HEK293T (cell line): Measurements from ENCODE around the gene ACSF2.

Source experiments
- CTCF ChIA-PET: fragments of 350-600 bp; formaldehyde crosslinking; extraction: SDS; loops from one replicate; lab custom pipeline; 2021; ENCODE audit warnings: antibody characterized with exemption, inconsistent platforms; lab: Yijun Ruan, JAX
- POLR2A ChIA-PET: fragments of 350-600 bp; formaldehyde crosslinking; extraction: SDS; loops from one replicate; lab custom pipeline; 2020; ENCODE audit warnings: antibody characterized with exemption, inconsistent platforms; lab: Yijun Ruan, JAX
- DNase-seq: peaks from one replicate; pipeline ENCODE4 v3.0.0; 2012; ENCODE audit warnings: mixed read lengths; ENCODE audit errors: extremely low spot score
- ARNT ChIP-seq: fragments of 450-650 bp; IDR thresholded peaks from 2 replicates; pipeline ENCODE4 v1.6.1; 2017; ENCODE audit warnings: mild to moderate bottlenecking
- BHLHE40 ChIP-seq: fragments of 450-650 bp; IDR thresholded peaks from 2 replicates; pipeline ENCODE4 v1.6.1; 2016; ENCODE audit warnings: mild to moderate bottlenecking, moderate library complexity, borderline replicate concordance
- CTBP1 ChIP-seq: fragments of 450-650 bp; IDR thresholded peaks from 2 replicates; pipeline ENCODE4 v1.6.1; 2016; ENCODE audit warnings: borderline replicate concordance
- ELF4 ChIP-seq: fragments of 450-650 bp; IDR thresholded peaks from 2 replicates; pipeline ENCODE4 v1.6.1; 2017; ENCODE audit warnings: antibody characterized with exemption
- FOXA1 ChIP-seq: fragments of 450-650 bp; IDR thresholded peaks from 2 replicates; pipeline ENCODE4 v1.6.1; 2016; ENCODE audit warnings: mild to moderate bottlenecking
- FOXK2 ChIP-seq: fragments of 450-650 bp; IDR thresholded peaks from 2 replicates; pipeline ENCODE4 v1.6.1; 2016; ENCODE audit warnings: mild to moderate bottlenecking
- FOXM1 ChIP-seq: fragments of 450-650 bp; IDR thresholded peaks from 2 replicates; pipeline ENCODE4 v1.6.1; 2017; ENCODE audit warnings: mild to moderate bottlenecking, borderline replicate concordance
- HDGF ChIP-seq: fragments of 450-650 bp; IDR thresholded peaks from 2 replicates; pipeline ENCODE4 v1.6.1; 2017; ENCODE audit warnings: antibody characterized with exemption, borderline replicate concordance
- L3MBTL2 ChIP-seq: fragments of 450-650 bp; conservative IDR thresholded peaks from 2 replicates; pipeline ENCODE4 v1.6.1; 2016; ENCODE audit warnings: mild to moderate bottlenecking
- LEF1 ChIP-seq: fragments of 450-650 bp; IDR thresholded peaks from 2 replicates; pipeline ENCODE4 v1.6.1; 2017; ENCODE audit warnings: mild to moderate bottlenecking, borderline replicate concordance
- NFRKB ChIP-seq: fragments of 450-650 bp; IDR thresholded peaks from 2 replicates; pipeline ENCODE4 v1.6.1; 2016; ENCODE audit warnings: mild to moderate bottlenecking, moderate library complexity
- SP1 ChIP-seq: fragments of 450-650 bp; IDR thresholded peaks from 2 replicates; pipeline ENCODE4 v1.6.1; 2017
- SUZ12 ChIP-seq: fragments of 450-650 bp; IDR thresholded peaks from 2 replicates; pipeline ENCODE4 v1.6.1; 2016; ENCODE audit warnings: mild to moderate bottlenecking
- TARDBP ChIP-seq: fragments of 450-650 bp; IDR thresholded peaks from 2 replicates; pipeline ENCODE4 v1.6.1; 2016
- ZNF384 ChIP-seq: fragments of 450-650 bp; IDR thresholded peaks from 2 replicates; pipeline ENCODE4 v1.6.1; 2016
- TF ChIP-seq, protein P1 (sequence below): fragments of 450-650 bp; IDR thresholded peaks from 2 replicates; pipeline ENCODE4 v1.6.1; 2016

Gene ACSF2

DNA sequence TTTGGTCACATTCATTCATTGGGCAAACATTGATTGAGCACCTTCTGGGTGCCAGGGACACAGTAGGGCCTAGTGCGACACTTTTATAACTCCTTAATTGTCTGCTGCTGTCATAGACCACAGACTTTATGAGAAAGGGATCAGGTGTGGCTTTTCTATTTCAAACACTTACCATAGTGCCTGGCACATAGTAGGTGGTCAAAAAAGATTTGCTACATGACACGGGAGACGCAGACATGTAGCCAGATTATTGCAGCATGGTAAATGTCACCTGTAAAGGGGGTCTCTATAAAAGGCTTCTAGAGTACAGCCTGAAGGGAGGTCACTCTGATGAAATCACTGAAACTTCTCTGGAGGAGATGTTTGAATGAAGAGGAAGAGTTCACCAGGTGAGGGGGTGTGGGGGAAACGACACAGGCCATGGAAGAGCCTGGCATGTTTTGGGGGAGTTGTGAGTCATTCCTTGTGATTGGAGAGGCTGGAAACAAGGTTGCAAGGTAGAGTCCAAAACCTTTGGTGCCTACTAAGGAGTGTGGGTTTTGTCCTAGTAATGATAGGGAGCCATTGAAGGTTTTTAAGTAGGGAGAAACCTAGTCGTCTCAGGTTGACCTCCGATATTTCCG, 54.2 kb downstream of the ACSF2 start:
- ChIA-PET POLR2A (interaction anchor here (0.7 to 2.4 kb wide), 11 partner anchors 8 to 227 kb away, joined by 3 to 23 read pairs (median 5); partner anchors contain the start of gene LRRC59), CTCF (interaction anchor here (0.8 to 2.1 kb wide), 5 partner anchors 13 to 118 kb away, joined by 3 to 13 read pairs (median 7); no protein-coding TSS in a partner anchor)
- DNase-seq, result no peak
- no peak for TF ChIP-seq TARDBP
- TF ChIP-seq CTBP1, result no peak
- no peak for TF ChIP-seq SUZ12
- TF ChIP-seq, protein P1, sequence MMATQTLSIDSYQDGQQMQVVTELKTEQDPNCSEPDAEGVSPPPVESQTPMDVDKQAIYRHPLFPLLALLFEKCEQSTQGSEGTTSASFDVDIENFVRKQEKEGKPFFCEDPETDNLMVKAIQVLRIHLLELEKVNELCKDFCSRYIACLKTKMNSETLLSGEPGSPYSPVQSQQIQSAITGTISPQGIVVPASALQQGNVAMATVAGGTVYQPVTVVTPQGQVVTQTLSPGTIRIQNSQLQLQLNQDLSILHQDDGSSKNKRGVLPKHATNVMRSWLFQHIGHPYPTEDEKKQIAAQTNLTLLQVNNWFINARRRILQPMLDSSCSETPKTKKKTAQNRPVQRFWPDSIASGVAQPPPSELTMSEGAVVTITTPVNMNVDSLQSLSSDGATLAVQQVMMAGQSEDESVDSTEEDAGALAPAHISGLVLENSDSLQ, result no peak

DNA sequence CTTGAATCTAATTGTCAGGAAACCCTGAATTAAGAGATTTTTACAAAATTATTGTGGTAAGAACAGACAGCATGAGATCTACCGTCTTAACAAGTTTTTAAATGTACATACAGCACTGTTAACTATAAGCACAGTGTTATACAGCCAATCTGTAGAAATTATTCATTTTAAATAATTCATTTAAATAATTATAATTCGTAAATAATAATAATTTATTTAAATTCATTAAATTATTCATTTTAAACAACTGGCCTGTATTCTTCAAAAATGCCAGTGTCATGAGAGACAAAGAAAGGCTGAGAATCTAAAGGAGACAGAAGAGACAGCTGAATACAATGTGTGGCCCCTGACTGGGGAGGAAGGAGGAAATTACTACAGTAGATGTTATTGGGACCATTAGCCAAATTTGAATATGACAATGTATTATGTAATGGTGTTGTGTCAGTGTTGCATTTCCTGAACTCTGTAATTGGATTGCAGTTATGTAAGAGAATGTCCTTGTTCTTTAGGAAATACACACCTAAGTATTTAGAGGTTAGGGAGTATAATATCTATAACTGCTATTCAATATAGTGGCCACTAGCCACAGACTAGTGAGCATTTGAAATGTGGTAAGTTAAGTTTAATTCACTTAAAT, 55.0 kb downstream of the ACSF2 start:
- ChIA-PET POLR2A (no interaction called here), CTCF (interaction anchor here (0.6 kb wide), 1 partner anchor 48 kb away, joined by 6 read pairs; no protein-coding TSS in a partner anchor)
- TF ChIP-seq SUZ12, result no peak
- TF ChIP-seq, protein P1, result no peak
- TF ChIP-seq L3MBTL2, result no peak
- no peak for TF ChIP-seq FOXA1
- TF ChIP-seq ELF4, result no peak
- TF ChIP-seq NFRKB, result no peak
- TF ChIP-seq HDGF, result no peak
- no peak for TF ChIP-seq ZNF384
- no peak for TF ChIP-seq FOXK2
- TF ChIP-seq CTBP1, result no peak
- TF ChIP-seq BHLHE40, result no peak
- no peak for TF ChIP-seq TARDBP
- TF ChIP-seq SP1, result no peak
- TF ChIP-seq LEF1, result no peak
- no peak for TF ChIP-seq ARNT
- no peak for TF ChIP-seq FOXM1
- no peak for DNase-seq

DNA sequence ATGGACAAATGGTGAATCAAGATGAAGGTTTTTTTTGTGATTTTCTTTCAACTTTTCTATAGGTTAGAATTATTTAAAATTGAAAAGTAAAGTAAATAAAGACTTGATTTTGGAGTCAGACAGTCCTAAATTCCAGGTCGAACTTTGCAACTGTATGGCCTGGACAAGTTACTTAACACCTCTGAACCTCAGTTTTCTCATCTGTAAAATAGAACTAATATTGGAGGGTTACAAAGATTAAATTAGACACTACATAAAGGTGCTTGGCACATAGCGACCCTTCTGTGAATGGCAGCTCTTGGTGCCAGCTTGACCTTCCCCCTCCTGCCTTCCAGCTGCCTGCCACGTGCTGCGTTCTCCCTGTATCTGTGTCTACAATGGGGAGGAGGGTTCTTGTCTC, 55.6 kb downstream of the ACSF2 start:
- ChIA-PET POLR2A (no interaction called here), CTCF (interaction anchor here (0.6 to 1.7 kb wide), 6 partner anchors 49 to 151 kb away, joined by 3 to 7 read pairs (median 4); partner anchors contain the start of gene LRRC59)
- no peak for TF ChIP-seq NFRKB
- DNase-seq, result no peak

DNA sequence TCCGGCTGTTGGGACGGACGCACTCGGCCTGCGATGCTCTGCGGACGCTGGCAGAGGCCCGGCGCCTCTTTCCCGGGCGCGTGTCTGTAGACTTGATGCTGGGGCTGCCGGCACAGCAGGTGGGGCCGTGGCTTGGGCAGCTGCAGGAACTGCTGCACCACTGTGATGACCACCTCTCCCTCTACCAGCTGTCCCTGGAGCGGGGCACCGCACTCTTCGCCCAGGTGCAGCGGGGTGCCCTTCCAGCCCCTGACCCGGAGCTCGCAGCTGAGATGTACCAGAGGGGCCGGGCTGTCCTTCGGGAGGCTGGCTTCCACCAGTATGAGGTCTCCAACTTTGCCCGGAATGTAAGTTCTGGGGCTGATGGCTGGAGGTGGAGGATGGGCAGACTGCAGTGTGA, 56.1 kb downstream of the ACSF2 start:
- TF ChIP-seq BHLHE40, result no peak
- 0 out of 2 replicates have a peak, but pooled peaks have one; percentile 53 for TF ChIP-seq HDGF
- no peak for DNase-seq
- ChIA-PET POLR2A (no interaction called here), CTCF (interaction anchor here (0.7 to 1.7 kb wide), 6 partner anchors 43 to 151 kb away, joined by 3 to 7 read pairs (median 3); partner anchors contain the start of gene LRRC59)

DNA sequence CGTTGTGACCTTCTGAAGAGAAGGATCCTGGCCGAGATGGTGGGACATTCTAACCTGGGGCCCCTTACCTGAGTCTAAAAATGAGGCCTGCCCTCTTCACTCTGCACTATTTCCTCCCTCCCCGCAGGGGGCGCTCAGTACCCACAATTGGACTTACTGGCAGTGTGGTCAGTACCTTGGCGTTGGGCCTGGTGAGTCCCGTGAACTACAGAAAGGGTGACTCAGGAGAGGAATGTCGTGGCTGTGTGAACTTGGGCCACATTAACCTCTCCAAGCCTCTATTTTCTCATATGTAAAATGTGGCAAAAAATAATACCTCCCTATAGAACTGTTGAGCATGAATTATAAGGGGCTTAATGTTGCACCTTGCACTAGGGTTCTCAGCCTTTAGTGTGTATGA, 56.5 kb downstream of the ACSF2 start:
- ChIA-PET POLR2A (no interaction called here), CTCF (interaction anchor here (0.7 to 1.7 kb wide), 7 partner anchors 9 to 150 kb away, joined by 3 to 7 read pairs (median 3); partner anchors contain the start of gene LRRC59)
- no peak for TF ChIP-seq FOXK2
- TF ChIP-seq TARDBP, result no peak
- no peak for TF ChIP-seq CTBP1
- TF ChIP-seq SP1, result no peak
- no peak for TF ChIP-seq ARNT
- no peak for TF ChIP-seq FOXA1
- TF ChIP-seq NFRKB, result no peak
- no peak for TF ChIP-seq ELF4
- TF ChIP-seq, protein P1, result no peak
- TF ChIP-seq BHLHE40, result no peak
- no peak for TF ChIP-seq HDGF
- no peak for TF ChIP-seq FOXM1
- TF ChIP-seq SUZ12, result no peak
- no peak for TF ChIP-seq ZNF384
- DNase-seq, result peak; percentile 78

DNA sequence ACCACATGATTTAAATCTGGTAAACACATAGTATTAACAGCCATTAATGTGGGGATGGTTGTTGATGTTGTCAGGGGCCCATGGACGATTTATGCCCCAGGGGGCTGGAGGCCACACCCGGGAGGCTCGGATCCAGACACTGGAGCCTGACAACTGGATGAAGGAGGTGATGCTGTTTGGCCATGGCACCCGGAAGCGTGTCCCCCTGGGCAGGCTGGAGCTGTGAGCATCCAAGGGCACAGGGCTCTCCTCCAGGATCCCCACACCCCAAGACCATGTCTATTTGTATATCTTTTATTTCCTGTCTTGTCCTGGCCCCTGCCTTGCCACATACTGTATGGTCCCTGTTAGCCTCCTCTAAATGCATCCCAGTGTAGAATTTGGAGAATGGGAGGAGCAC, 57.2 kb downstream of the ACSF2 start:
- CTCF ChIA-PET, result interaction anchor here (0.6 to 1.7 kb wide), 10 partner anchors 10 to 453 kb away, joined by 3 to 7 read pairs (median 4); no protein-coding TSS in a partner anchor
- no peak for DNase-seq
- TF ChIP-seq ARNT, result no peak
- TF ChIP-seq LEF1, result no peak
- no peak for TF ChIP-seq FOXK2
- TF ChIP-seq NFRKB, result no peak
- TF ChIP-seq, protein P1, result no peak
- no peak for TF ChIP-seq SUZ12
- TF ChIP-seq ZNF384, result no peak
- no peak for TF ChIP-seq FOXA1
- no peak for TF ChIP-seq CTBP1
- no peak for TF ChIP-seq SP1
- TF ChIP-seq ELF4, result no peak
- no peak for TF ChIP-seq TARDBP
- no peak for TF ChIP-seq FOXM1
- POLR2A ChIA-PET, result interaction anchor here (0.7 to 1.4 kb wide), 3 partner anchors 10 to 121 kb away, joined by 3 to 5 read pairs (median 3); no protein-coding TSS in a partner anchor
